ENCODE results near the gene C1orf21.

C1orf21 gene

DNA sequence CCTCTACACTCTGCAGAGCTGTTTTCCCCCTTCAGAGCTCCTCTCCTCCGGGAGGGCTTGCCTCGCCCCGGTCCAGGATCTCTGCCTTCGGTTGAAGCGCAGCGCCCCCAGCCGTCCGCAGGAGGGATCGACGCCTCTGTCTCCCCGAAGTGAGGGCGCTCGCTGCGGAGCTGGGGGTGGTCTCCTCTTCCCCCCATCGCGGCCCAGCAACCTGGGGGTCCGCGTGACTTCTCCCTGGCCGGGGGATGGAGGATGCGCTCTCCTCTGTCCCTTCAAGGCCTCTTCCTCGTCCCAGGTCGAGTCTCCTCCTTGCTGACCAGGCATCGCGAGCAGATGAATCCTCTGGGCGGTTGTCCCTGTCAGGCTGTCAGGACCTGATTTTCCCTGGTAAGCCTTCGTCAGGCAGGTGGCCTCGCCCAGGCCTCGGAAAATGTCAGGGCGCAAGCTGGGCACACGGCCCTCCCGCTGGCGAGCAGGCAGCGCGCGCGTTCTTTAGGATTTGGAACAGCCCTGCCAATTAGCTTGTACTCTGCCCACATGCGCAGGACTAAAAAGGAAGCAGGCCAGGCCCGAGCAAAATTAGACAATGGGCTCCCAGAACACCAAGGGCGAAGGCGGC lies 277.3 kb downstream of the C1orf21 start:
- peak; percentile 63 for DNase-seq (ENCODE audit: low spot score)

DNA sequence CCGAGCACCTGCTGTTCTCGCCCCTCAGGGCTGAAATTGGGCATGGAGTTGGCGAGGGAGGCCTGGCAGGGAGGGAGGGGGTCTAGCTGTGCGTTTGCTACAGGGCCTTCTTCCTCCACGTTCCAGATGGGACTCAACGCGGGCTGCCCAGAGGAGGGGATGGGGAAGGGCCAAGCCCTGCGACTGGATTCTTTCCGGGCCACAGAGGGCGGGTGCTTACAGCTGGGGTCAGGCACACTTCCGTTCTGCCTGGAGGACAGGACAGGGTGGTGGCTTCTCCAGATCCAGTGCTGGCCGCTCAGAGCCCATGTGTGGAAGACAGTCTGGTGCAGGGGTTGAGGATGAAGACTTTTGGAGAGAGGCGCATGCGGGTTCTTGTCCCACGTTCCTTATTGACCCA lies 277.8 kb downstream of the C1orf21 start:
- no peak for DNase-seq (ENCODE audit: low spot score)

DNA sequence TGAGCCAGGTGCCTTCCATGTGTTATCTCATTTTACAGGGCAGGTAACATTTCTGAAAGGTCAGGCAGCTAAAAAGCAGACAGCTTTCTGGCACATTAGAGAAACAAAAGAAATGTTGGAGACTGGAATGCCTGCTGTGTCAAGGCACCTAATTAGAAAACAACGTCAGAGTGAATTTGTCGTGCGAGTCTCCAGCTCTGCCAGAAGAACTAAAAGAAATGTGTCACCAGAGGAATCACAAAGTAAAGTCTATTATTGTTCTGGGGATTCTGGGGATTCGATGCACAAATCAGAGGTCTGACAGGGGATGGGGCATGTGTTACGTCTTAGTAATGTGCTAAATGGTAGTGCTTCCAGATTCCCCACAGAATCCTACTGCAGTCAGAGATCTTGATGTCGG lies 278.5 kb downstream of the C1orf21 start:
- DNase-seq (ENCODE audit: low spot score): no peak

DNA sequence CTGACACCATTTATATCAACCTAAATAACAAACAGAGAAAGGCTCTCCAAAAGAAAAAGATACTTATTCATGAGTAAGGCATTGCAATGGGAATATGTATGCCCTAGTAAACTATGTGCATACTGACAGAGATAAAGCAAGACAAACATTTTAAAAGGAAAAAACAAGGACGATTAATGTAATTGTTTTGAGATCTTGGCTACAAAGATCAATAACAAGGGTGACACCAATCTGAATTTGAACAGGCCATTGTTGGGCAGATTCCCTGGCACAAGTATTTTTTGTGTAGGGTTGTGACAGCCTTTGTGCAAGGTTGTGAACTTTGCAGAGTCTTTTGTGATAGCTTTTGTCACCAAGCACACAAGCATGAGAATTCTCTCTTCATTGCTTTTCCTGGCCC lies 282.6 kb downstream of the C1orf21 start:
- no peak for DNase-seq (ENCODE audit: low spot score)

DNA sequence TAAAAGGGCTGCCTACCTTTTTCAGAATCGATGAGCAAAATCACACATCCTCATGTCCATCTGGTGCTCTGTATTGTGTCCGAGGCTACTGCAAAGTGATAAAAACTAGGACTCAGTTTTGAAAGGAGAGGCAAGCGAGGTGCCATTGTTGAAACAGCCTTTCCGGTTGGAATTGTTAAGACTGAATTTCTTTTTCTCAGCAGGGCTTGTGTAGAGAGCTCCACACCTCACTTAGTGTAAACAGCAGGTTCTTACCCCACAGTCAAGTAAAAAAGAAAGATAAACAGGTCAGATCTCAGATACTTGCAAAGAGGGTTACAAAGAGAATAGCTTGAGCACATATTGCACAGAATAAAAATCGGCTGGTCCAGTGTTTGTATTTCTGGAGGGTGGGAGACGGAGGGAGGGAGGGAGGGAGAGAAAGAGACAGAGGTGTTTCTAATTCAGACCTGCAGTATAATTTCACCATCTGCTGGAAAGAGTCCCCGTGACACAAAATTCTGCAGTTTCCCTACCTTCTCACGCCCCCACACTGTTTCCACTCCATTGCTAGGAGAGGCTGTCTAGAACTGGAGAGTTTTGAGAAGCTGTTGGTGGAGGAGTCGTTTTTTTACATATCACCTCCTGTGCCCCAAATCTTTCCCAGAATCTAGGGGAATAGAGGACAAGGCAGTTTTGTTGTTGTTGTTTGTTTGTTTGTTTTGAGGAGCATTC lies 285.3 kb downstream of the C1orf21 start:
- no peak for DNase-seq (ENCODE audit: low spot score)

DNA sequence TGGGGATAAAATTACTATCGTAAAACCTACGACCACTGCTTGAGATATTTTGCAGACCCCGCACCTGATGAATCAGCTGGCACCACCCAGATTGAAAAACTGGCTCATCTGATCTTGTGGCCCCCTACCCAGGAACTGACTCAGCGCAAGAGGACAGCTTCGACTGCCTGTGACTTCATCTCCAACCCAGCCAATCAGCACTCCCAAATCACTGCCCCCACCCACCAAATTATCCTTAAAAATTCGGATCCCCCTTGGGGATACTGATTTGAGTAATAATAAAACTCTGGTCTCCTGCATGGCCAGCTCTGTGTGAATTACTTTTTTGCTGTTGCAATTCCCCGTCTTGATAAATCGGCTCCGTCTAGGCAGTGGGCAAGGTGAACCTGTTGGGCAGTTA lies 286.5 kb downstream of the C1orf21 start:
- no peak for DNase-seq (ENCODE audit: low spot score)

DNA sequence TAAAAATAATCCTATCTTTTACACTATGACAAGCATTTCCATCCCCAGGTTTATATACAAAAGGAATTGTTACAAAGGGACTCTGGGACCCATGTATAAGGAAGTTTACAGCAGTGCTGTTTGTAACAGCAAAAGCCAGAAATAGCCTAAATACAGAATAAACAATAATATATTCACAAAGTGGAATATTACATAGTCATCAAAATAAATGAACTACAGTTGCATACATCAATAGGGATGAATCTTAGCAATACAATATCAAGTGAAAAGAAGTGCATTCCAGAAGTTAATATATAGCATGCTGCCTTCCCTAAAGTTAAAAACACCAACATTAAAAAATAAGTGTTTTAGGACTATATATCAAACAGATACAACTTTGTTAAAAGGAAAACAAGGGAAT lies 290.5 kb downstream of the C1orf21 start:
- no peak for DNase-seq (ENCODE audit: low spot score)

Measured in germinal center (tissue), 1 donor.